ENCODE data around the gene CANT1. TPM values are rescaled to one million over a fixed set of nuclear protein-coding genes. Genes with fewer than 3 reads are reported as not detected.

Gene CANT1
- total and polyA plus RNA-seq, 2 donors from 2014 or later = 23.0 to 56.6 TPM

GRCh38 chr17:79046916-79047280, 37.3 kb upstream of the CANT1 start:
- Histone ChIP-seq H3K9me3 (ENCODE audit: control insufficient read depth in 2 of 3, insufficient read depth in 1 of 3, low read length in 3 of 3) (no peaks in the 10 kb centered on the region), H3K36me3 (ENCODE audit: control insufficient read depth in 2 of 3, insufficient read depth in 3 of 3, low read length in 3 of 3) (no peaks in the 10 kb centered on the region), H3K27me3 (ENCODE audit: control insufficient read depth, insufficient read depth, low read length) (no peaks in the 10 kb centered on the region), H3K9ac (ENCODE audit: low read length in 3 of 3) (no peak overlapping the region), H3K4me3 (ENCODE audit: low read length in 3 of 3) (no peak overlapping the region), H3K4me1 (ENCODE audit: control insufficient read depth in 2 of 3, insufficient read depth in 2 of 3, low read depth in 1 of 3, low read length in 3 of 3) (peaks cover 0 to 5% (median 0%) of the 10 kb centered on the region in 3 donors), H3K27ac (ENCODE audit: low read depth in 2 of 2, low read length in 2 of 2) (peak overlapping the region in 1 of 2 donors; percentile 2)
- no peak for TF ChIP-seq CTCF (IDR thresholded peaks at IDR 0.05; ENCODE audit: borderline replicate concordance, extremely low read depth, insufficient read depth)
- FAIRE-seq (no peak), DNase-seq (peak in 1 of 5 donors; percentile 54)
- intact Hi-C loops (cut with DNase I) = loop anchor here (5.0 kb wide), 1 partner anchor 35 kb away; no protein-coding TSS in a partner anchor

GRCh38 chr17:79046197-79046915, 36.8 kb upstream of the CANT1 start:
- Histone ChIP-seq H3K27me3 (ENCODE audit: control insufficient read depth, insufficient read depth, low read length) (no peaks in the 10 kb centered on the region), H3K9me3 (ENCODE audit: control insufficient read depth in 2 of 3, insufficient read depth in 1 of 3, low read length in 3 of 3) (no peaks in the 10 kb centered on the region), H3K27ac (ENCODE audit: low read depth in 2 of 2, low read length in 2 of 2) (peak overlapping the region in 1 of 2 donors; percentile 2), H3K4me1 (ENCODE audit: control insufficient read depth in 2 of 3, insufficient read depth in 2 of 3, low read depth in 1 of 3, low read length in 3 of 3) (peaks cover 0 to 5% (median 0%) of the 10 kb centered on the region in 3 donors), H3K36me3 (ENCODE audit: control insufficient read depth in 2 of 3, insufficient read depth in 3 of 3, low read length in 3 of 3) (no peaks in the 10 kb centered on the region), H3K9ac (ENCODE audit: low read length in 3 of 3) (no peak overlapping the region), H3K4me3 (ENCODE audit: low read length in 3 of 3) (no peak overlapping the region)
- DNase-seq (peak in 2 of 5 donors; percentile 50 to 83), FAIRE-seq (no peak)
- intact Hi-C loops (cut with DNase I) = loop anchor here (5.0 kb wide), 1 partner anchor 36 kb away; no protein-coding TSS in a partner anchor
- no peak for TF ChIP-seq CTCF (IDR thresholded peaks at IDR 0.05; ENCODE audit: borderline replicate concordance, extremely low read depth, insufficient read depth)

GRCh38 chr17:79045842-79046196, 36.3 kb upstream of the CANT1 start:
- Histone ChIP-seq H3K4me3 (ENCODE audit: low read length in 3 of 3) (no peak overlapping the region), H3K4me1 (ENCODE audit: control insufficient read depth in 2 of 3, insufficient read depth in 2 of 3, low read depth in 1 of 3, low read length in 3 of 3) (peaks cover 0 to 5% (median 0%) of the 10 kb centered on the region in 3 donors), H3K9ac (ENCODE audit: low read length in 3 of 3) (no peak overlapping the region), H3K27ac (ENCODE audit: low read depth in 2 of 2, low read length in 2 of 2) (no peak overlapping the region), H3K9me3 (ENCODE audit: control insufficient read depth in 2 of 3, insufficient read depth in 1 of 3, low read length in 3 of 3) (no peaks in the 10 kb centered on the region), H3K36me3 (ENCODE audit: control insufficient read depth in 2 of 3, insufficient read depth in 3 of 3, low read length in 3 of 3) (no peaks in the 10 kb centered on the region), H3K27me3 (ENCODE audit: control insufficient read depth, insufficient read depth, low read length) (no peaks in the 10 kb centered on the region)
- no peak for FAIRE-seq
- TF ChIP-seq CTCF (IDR thresholded peaks at IDR 0.05; ENCODE audit: borderline replicate concordance, extremely low read depth, insufficient read depth) = peak; percentile 89
- intact Hi-C loops (cut with DNase I) = loop anchor here (5.0 kb wide), 1 partner anchor 36 kb away; no protein-coding TSS in a partner anchor
- DNase-seq = peak; percentile 77 to 86 (median 83)
